Upper lobe of left lung (tissue), 4 donors: Measurements from ENCODE around the gene NFIX.
A peak's percentile ranks its signal among the peaks of the same experiment; 100 is the strongest.

Source experiments
- EP300 ChIP-seq, 4 donors: sonication (generic); formaldehyde crosslinking; IDR thresholded peaks; one replicate each; pipeline ENCODE4 v1.5.1; 2017; ENCODE audit warnings: antibody characterized with exemption in 4 of 4, control low read depth in 2 of 4
- POLR2A ChIP-seq, 4 donors: fragments of 450-650 bp; IDR thresholded peaks; one replicate each; pipeline ENCODE4 v1.5.1; 2016 to 2017; ENCODE audit warnings: antibody characterized with exemption in 4 of 4, mild to moderate bottlenecking in 2 of 4
- POLR2AphosphoS5 ChIP-seq, 2 donors: sonication (generic); formaldehyde crosslinking; IDR thresholded peaks; one replicate each; pipeline ENCODE4 v1.5.1; 2017; ENCODE audit warnings: antibody characterized with exemption in 2 of 2
- TF ChIP-seq, protein P1 (sequence below), 6 experiments: fragments of 450-650 bp in 4 of 6; fragments of 200-600 bp in 2 of 6; sonication (generic) in 2 of 6; IDR thresholded peaks; one replicate each; pipeline ENCODE4 v1.5.1; 2016 to 2019; ENCODE audit warnings: antibody characterized with exemption in 6 of 6

DNA sequence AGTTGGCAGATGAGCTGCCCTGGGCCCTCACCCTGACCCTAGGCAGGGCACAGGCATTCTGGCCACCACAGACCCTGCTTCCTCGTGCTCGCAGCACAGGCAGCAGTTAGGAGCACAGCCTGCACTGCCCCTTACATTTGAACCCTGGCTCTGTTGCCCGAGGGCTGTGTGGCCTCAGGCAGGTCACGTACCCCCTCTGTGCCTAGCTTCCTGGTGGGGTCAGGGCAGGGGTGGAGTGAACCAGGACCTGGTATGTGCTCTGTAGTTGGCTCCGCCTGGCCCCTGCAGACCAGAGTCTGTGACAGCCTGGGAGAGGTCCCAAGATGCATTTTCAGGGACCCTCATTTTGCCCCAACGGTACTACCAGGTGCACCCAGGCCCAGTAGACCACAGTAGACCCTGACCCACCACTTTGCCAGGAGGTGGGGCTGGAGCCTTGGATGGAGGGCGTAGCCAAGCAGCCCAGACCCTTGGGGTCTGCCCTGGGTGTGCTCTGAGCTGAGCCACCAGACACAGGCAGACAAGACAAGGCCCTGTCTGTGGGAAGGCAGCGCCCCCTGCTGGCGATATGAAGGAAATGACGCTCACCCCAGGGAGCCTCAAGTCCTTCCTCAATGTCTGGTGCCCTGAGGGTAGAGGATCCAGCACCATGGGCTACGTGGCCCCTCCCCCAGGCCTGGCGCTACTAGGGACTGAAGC is 98.3 kb downstream of the NFIX start:
- TF ChIP-seq, protein P1, sequence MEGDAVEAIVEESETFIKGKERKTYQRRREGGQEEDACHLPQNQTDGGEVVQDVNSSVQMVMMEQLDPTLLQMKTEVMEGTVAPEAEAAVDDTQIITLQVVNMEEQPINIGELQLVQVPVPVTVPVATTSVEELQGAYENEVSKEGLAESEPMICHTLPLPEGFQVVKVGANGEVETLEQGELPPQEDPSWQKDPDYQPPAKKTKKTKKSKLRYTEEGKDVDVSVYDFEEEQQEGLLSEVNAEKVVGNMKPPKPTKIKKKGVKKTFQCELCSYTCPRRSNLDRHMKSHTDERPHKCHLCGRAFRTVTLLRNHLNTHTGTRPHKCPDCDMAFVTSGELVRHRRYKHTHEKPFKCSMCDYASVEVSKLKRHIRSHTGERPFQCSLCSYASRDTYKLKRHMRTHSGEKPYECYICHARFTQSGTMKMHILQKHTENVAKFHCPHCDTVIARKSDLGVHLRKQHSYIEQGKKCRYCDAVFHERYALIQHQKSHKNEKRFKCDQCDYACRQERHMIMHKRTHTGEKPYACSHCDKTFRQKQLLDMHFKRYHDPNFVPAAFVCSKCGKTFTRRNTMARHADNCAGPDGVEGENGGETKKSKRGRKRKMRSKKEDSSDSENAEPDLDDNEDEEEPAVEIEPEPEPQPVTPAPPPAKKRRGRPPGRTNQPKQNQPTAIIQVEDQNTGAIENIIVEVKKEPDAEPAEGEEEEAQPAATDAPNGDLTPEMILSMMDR (IDR thresholded peaks at IDR 0.05) = peak; percentile 94 to 98 (median 97)
- TF ChIP-seq POLR2A (IDR thresholded peaks at IDR 0.05) = no peak
- no peak for TF ChIP-seq EP300 (IDR thresholded peaks at IDR 0.05)
- no peak for TF ChIP-seq POLR2AphosphoS5 (IDR thresholded peaks at IDR 0.05)
